Measurements from ENCODE around the gene TMUB1.
A peak's percentile ranks its signal among the peaks of the same experiment; 100 is the strongest.

Gene TMUB1

DNA sequence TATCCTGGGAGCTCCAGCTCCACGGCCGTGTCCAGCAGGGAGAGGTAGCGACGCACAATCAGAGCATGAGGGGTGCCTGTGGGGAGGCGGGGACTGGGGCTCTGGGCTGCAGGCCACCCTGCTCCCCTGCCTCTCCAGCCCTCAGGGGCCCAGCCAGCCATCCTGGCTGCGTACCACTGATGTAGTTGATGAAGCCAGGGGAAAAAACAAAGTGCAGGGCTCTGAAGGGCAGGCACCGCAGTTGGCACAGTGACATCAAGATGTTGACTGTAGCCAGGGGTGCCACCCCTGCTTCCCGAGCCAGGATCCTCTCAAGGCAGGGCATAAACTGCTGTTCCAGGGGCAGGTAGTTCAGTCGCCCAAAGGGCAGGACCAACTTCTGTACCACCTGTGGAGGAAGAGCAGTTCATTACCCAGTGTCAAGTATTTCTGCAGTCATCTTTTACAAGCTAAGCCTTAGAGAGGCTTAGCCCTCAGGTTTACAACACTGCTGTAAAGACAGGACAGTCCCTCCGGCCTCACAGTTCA lies 5.5 kb downstream of the TMUB1 start:
- H3K9me3 ChIP-seq (ENCODE audit: insufficient read depth, low read depth, low read length): no peaks in the 10 kb centered on the region
- no peak overlapping the region for H3K4me2 ChIP-seq (ENCODE audit: low read depth, low read length, poor library complexity, severe bottlenecking)
- no peaks in the 10 kb centered on the region for H3K9me2 ChIP-seq (replicated peaks; ENCODE audit: low read depth, low read length)
- peaks cover 31% of the 10 kb centered on the region; the same call in 1 of the 2 replicates for H3K36me3 ChIP-seq (ENCODE audit: insufficient read depth, low read length)
- H3K79me2 ChIP-seq (ENCODE audit: insufficient read depth, low read length): peaks cover 35% of the 10 kb centered on the region
- H4K20me1 ChIP-seq (ENCODE audit: insufficient read depth, low read length, poor library complexity, severe bottlenecking): peaks cover 14% of the 10 kb centered on the region
- H3K9ac ChIP-seq (ENCODE audit: low read depth, low read length, poor library complexity, severe bottlenecking): no peak overlapping the region
- peaks cover 20% of the 10 kb centered on the region for H3K4me1 ChIP-seq (ENCODE audit: insufficient read depth, low read length, poor library complexity, severe bottlenecking)
- H3F3A ChIP-seq (ENCODE audit: low read depth): 0 out of 2 replicates have a peak, but pooled peaks cover 5% of the 10 kb centered on the region
- TF ChIP-seq, protein P1, sequence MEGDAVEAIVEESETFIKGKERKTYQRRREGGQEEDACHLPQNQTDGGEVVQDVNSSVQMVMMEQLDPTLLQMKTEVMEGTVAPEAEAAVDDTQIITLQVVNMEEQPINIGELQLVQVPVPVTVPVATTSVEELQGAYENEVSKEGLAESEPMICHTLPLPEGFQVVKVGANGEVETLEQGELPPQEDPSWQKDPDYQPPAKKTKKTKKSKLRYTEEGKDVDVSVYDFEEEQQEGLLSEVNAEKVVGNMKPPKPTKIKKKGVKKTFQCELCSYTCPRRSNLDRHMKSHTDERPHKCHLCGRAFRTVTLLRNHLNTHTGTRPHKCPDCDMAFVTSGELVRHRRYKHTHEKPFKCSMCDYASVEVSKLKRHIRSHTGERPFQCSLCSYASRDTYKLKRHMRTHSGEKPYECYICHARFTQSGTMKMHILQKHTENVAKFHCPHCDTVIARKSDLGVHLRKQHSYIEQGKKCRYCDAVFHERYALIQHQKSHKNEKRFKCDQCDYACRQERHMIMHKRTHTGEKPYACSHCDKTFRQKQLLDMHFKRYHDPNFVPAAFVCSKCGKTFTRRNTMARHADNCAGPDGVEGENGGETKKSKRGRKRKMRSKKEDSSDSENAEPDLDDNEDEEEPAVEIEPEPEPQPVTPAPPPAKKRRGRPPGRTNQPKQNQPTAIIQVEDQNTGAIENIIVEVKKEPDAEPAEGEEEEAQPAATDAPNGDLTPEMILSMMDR (conservative IDR thresholded peaks at IDR 0.05; ENCODE audit: low read length): no peak
- TF ChIP-seq EZH2phosphoT487 (IDR thresholded peaks at IDR 0.05; ENCODE audit: borderline replicate concordance): no peak
- no peaks in the 10 kb centered on the region for H3K27me3 ChIP-seq (ENCODE audit: insufficient read depth, low read length, poor library complexity, severe bottlenecking)
- H2AFZ ChIP-seq (ENCODE audit: low read length): no peak overlapping the region
- no peak overlapping the region for H3K4me3 ChIP-seq (ENCODE audit: low read length, poor library complexity, severe bottlenecking)

DNA sequence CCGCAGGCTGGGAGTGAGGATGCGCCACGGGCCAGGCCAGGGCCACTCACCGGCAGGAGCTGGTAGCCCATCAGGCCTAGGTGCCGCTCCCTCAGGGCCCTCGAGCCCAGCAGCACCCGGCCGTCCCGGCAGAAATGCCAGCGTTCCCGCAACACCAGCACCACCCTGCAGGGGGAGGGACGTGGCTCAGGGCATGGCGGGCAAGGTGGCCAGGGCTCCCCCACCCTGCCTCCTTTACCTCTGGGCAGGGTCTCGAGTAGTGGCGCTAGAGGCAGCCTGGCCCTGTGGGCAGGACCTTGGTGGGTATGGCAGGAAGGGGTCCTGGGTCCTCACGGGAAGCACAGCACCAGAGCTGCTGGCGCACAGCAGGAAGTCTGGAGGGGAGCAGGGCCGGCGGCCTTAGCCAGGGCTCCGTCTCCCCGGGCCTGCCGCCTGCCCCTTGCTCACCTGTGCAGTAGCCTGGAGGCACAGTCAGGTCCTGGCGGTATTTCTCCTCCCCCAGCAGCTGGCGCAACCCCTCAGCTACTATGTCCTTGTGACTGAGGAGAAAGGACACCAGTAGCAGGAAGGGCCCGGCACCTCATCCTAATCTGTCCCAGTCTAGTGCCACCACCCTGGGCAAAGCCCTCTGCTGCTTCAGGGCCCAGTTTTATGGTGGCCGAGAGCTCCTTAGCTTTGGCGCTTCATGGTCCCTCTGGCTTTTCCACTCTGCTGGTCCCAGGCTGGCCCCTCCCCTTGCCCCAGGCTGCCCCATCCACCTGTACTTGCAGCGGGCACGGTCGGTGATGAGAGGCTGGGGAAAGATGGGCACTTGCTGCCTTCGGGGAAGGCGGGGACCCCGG lies 6.2 kb downstream of the TMUB1 start:
- no peak overlapping the region for H3K9ac ChIP-seq (ENCODE audit: low read depth, low read length, poor library complexity, severe bottlenecking)
- H3K9me3 ChIP-seq (ENCODE audit: insufficient read depth, low read depth, low read length): no peaks in the 10 kb centered on the region
- peaks cover 31% of the 10 kb centered on the region; the same call in 1 of the 2 replicates for H3K36me3 ChIP-seq (ENCODE audit: insufficient read depth, low read length)
- H3F3A ChIP-seq (ENCODE audit: low read depth): 0 out of 2 replicates have a peak, but pooled peaks cover 5% of the 10 kb centered on the region
- TF ChIP-seq, protein P1 (conservative IDR thresholded peaks at IDR 0.05; ENCODE audit: low read length): peak; percentile 27; the same call in 1 of the 2 replicates
- no peak for TF ChIP-seq EZH2phosphoT487 (IDR thresholded peaks at IDR 0.05; ENCODE audit: borderline replicate concordance)
- H3K27me3 ChIP-seq (ENCODE audit: insufficient read depth, low read length, poor library complexity, severe bottlenecking): no peaks in the 10 kb centered on the region
- no peak overlapping the region for H3K4me3 ChIP-seq (ENCODE audit: low read length, poor library complexity, severe bottlenecking)
- no peak overlapping the region for H3K4me2 ChIP-seq (ENCODE audit: low read depth, low read length, poor library complexity, severe bottlenecking)
- peaks cover 28% of the 10 kb centered on the region for H3K79me2 ChIP-seq (ENCODE audit: insufficient read depth, low read length)
- H2AFZ ChIP-seq (ENCODE audit: low read length): no peak overlapping the region
- H3K4me1 ChIP-seq (ENCODE audit: insufficient read depth, low read length, poor library complexity, severe bottlenecking): peaks cover 18% of the 10 kb centered on the region
- H4K20me1 ChIP-seq (ENCODE audit: insufficient read depth, low read length, poor library complexity, severe bottlenecking): peaks cover 14% of the 10 kb centered on the region
- H3K9me2 ChIP-seq (replicated peaks; ENCODE audit: low read depth, low read length): no peaks in the 10 kb centered on the region

DNA sequence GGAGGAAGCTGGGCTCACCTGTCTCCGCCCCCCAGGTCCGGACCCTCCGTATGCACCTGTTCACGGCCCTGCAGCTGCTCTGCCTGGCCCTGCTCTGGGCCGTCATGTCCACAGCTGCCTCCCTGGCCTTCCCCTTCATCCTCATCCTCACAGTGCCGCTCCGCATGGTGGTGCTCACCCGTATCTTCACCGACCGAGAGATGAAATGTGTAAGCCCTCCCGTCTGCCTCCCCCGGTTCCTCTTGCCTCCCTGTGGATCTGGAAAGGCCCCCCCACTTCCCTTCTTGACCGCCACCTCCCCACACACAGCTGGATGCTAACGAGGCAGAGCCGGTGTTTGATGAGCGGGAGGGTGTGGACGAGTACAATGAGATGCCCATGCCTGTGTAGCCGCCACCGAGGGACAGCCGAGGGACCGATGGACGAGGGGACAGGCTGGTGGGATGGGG lies 7.3 kb downstream of the TMUB1 start:
- no peak overlapping the region for H3K4me3 ChIP-seq (ENCODE audit: low read length, poor library complexity, severe bottlenecking)
- H3K27me3 ChIP-seq (ENCODE audit: insufficient read depth, low read length, poor library complexity, severe bottlenecking): no peaks in the 10 kb centered on the region
- TF ChIP-seq, protein P1 (conservative IDR thresholded peaks at IDR 0.05; ENCODE audit: low read length): no peak
- no peak for TF ChIP-seq EZH2phosphoT487 (IDR thresholded peaks at IDR 0.05; ENCODE audit: borderline replicate concordance)
- H3K4me1 ChIP-seq (ENCODE audit: insufficient read depth, low read length, poor library complexity, severe bottlenecking): peaks cover 15% of the 10 kb centered on the region
- peaks cover 14% of the 10 kb centered on the region for H4K20me1 ChIP-seq (ENCODE audit: insufficient read depth, low read length, poor library complexity, severe bottlenecking)
- peaks cover 41% of the 10 kb centered on the region; the same call in 1 of the 2 replicates for H3K36me3 ChIP-seq (ENCODE audit: insufficient read depth, low read length)
- 0 out of 2 replicates have a peak, but pooled peaks cover 5% of the 10 kb centered on the region for H3F3A ChIP-seq (ENCODE audit: low read depth)
- H3K4me2 ChIP-seq (ENCODE audit: low read depth, low read length, poor library complexity, severe bottlenecking): no peak overlapping the region
- H3K9me3 ChIP-seq (ENCODE audit: insufficient read depth, low read depth, low read length): no peaks in the 10 kb centered on the region
- H3K9me2 ChIP-seq (replicated peaks; ENCODE audit: low read depth, low read length): no peaks in the 10 kb centered on the region
- H3K9ac ChIP-seq (ENCODE audit: low read depth, low read length, poor library complexity, severe bottlenecking): no peak overlapping the region
- H2AFZ ChIP-seq (ENCODE audit: low read length): no peak overlapping the region
- H3K79me2 ChIP-seq (ENCODE audit: insufficient read depth, low read length): peaks cover 18% of the 10 kb centered on the region
